HCT116 (cell line): Measurements from ENCODE around the gene MAF. TPM values are rescaled to one million over a fixed set of nuclear protein-coding genes. Genes with fewer than 3 reads are reported as not detected.

Experiments
- ATAC-seq: fragments of 200-7000 bp; cut with Tn5 transposase; 2 replicates; pipeline ENCODE4 v1.9.1; 2020; ENCODE audit warnings: mild to moderate bottlenecking, moderate library complexity
- BruUV-seq: library from RNA; stranded (reverse); fragments of 400-500 nt; replicated peaks from 2 replicates; lab custom pipeline; 2021; lab: Mats Ljungman, UMichigan
- CTCF ChIA-PET: fragments of 300-600 bp; sonication (Branson Sonifier 250); formaldehyde crosslinking; loops from one replicate; lab custom pipeline; 2021; ENCODE audit warnings: antibody characterized with exemption; lab: Charles Lee
- POLR2A ChIA-PET: fragments of 300-600, 350-600 bp; sonication (Branson Sonifier 250); formaldehyde crosslinking; loops from one replicate; lab custom pipeline; 2021; ENCODE audit warnings: antibody characterized with exemption; lab: Charles Lee
- RAD21 ChIA-PET, 2 experiments: fragments of 300-600 bp; sonication (Branson Sonifier 250); formaldehyde crosslinking; loops; one replicate each; lab custom pipeline; 2023; ENCODE audit warnings: low total read pairs in 2 of 2; ENCODE audit not compliant: uncharacterized antibody in 2 of 2, unreplicated experiment in 2 of 2, low non-redundant PET in 1 of 2; lab: Charles Lee
- DNase-seq: peaks from one replicate; pipeline ENCODE4 v3.0.0-alpha.2; 2010; ENCODE audit warnings: low read depth, low spot score
- H2AFZ ChIP-seq: fragments of 200-600 bp; shearing (Covaris generic), sonication (generic); 2 replicates; pipeline ENCODE4 v1.6.1; 2017; ENCODE audit warnings: low read depth, mixed run types, mixed read lengths, antibody characterized with exemption, low read length; ENCODE audit not compliant: poor library complexity, severe bottlenecking
- H3K27ac ChIP-seq: 2 replicates; pipeline ENCODE4 v1.5.1; 2012; ENCODE audit warnings: low read depth, low read length
- H3K27me3 ChIP-seq: fragments of 200-600 bp; sonication (generic); 2 replicates; pipeline ENCODE4 v1.6.1; 2016; ENCODE audit warnings: mixed run types, low read length, mixed read lengths; ENCODE audit not compliant: insufficient read depth
- H3K36me3 ChIP-seq, 2 experiments: fragments of 200-500 bp in 1 of 2; fragments of 200-600 bp in 1 of 2; sonication (Bioruptor generic) in 1 of 2; sonication (generic) in 1 of 2; 2 replicates each; pipeline versions ENCODE4 v1.5.1 to v1.6.1; 2014 to 2016; ENCODE audit warnings: low read length in 2 of 2, inconsistent platforms in 1 of 2, mixed read lengths in 1 of 2, mixed run types in 1 of 2; ENCODE audit not compliant: insufficient read depth in 2 of 2, control insufficient read depth in 1 of 2
- H3K4me1 ChIP-seq, 2 experiments: fragments of 200-600 bp in 1 of 2; sonication (generic) in 1 of 2; 2 replicates each; pipeline versions ENCODE4 v1.5.1 to v1.6.1; 2012 to 2017; ENCODE audit warnings: low read length in 2 of 2, inconsistent platforms in 1 of 2, mild to moderate bottlenecking in 1 of 2, mixed read lengths in 1 of 2, mixed run types in 1 of 2, moderate library complexity in 1 of 2; ENCODE audit not compliant: insufficient read depth in 2 of 2, control insufficient read depth in 1 of 2
- H3K4me2 ChIP-seq: fragments of 200-600 bp; sonication (generic); 2 replicates; pipeline ENCODE4 v1.6.1; 2017; ENCODE audit warnings: mixed run types, low read length, mixed read lengths
- H3K4me3 ChIP-seq, 2 experiments: fragments of 200-600 bp in 1 of 2; sonication (generic) in 1 of 2; replicated peaks in 1 of 2; 2 replicates each; pipeline ENCODE4 v1.5.1; 2011 to 2016; ENCODE audit warnings: low read length in 2 of 2, control low read depth in 1 of 2, low read depth in 1 of 2, mild to moderate bottlenecking in 1 of 2, mixed read lengths in 1 of 2, mixed run types in 1 of 2
- H3K79me2 ChIP-seq: fragments of 200-600 bp; sonication (generic); 2 replicates; pipeline ENCODE4 v1.6.1; 2017; ENCODE audit warnings: mild to moderate bottlenecking, mixed run types, low read length, moderate library complexity, mixed read lengths; ENCODE audit not compliant: insufficient read depth
- H3K9ac ChIP-seq: fragments of 200-600 bp; sonication (generic); 2 replicates; pipeline ENCODE4 v1.6.1; 2016; ENCODE audit warnings: low read length, mixed read lengths
- H3K9me2 ChIP-seq: fragments of 200-600 bp; sonication (generic), shearing (Covaris generic); 2 replicates; pipeline ENCODE4 v1.6.1; 2017; ENCODE audit warnings: mixed run types, mild to moderate bottlenecking, moderate library complexity; ENCODE audit not compliant: insufficient read depth
- H3K9me3 ChIP-seq, 2 experiments: fragments of 200-500 bp in 1 of 2; fragments of 200-600 bp in 1 of 2; sonication (Bioruptor generic) in 1 of 2; sonication (generic) in 1 of 2; 2 replicates each; pipeline ENCODE4 v1.6.1; 2014 to 2017; ENCODE audit warnings: low read length in 2 of 2, mixed read lengths in 2 of 2, inconsistent platforms in 1 of 2, low read depth in 1 of 2, mild to moderate bottlenecking in 1 of 2, mixed run types in 1 of 2, moderate library complexity in 1 of 2; ENCODE audit not compliant: control insufficient read depth in 1 of 2, insufficient read depth in 1 of 2
- H4K20me1 ChIP-seq: fragments of 200-600 bp; sonication (generic), shearing (Covaris generic); 2 replicates; pipeline ENCODE4 v1.6.1; 2017; ENCODE audit warnings: mixed run types, mild to moderate bottlenecking, moderate library complexity; ENCODE audit not compliant: insufficient read depth
- ATF3 ChIP-seq: IDR thresholded peaks from 2 replicates; pipeline ENCODE4 v1.6.1; 2012
- CBX3 ChIP-seq: IDR thresholded peaks from 2 replicates; pipeline ENCODE4 v1.6.1; 2012; ENCODE audit warnings: low read depth
- CEBPB ChIP-seq: IDR thresholded peaks from 2 replicates; pipeline ENCODE4 v1.6.1; 2012; ENCODE audit warnings: low read depth
- EGR1 ChIP-seq: IDR thresholded peaks from 2 replicates; pipeline ENCODE4 v1.6.1; 2012; ENCODE audit warnings: low read depth
- EZH2 ChIP-seq: fragments of 200-600 bp; sonication (generic); IDR thresholded peaks from 2 replicates; pipeline ENCODE4 v1.6.1; 2017; ENCODE audit warnings: antibody characterized with exemption, mixed run types
- JUND ChIP-seq: IDR thresholded peaks from 2 replicates; pipeline ENCODE4 v1.6.1; 2012
- MAX ChIP-seq: IDR thresholded peaks from 2 replicates; pipeline ENCODE4 v1.6.1; 2012
- POLR2AphosphoS5 ChIP-seq: IDR thresholded peaks from 2 replicates; pipeline ENCODE4 v1.6.1; 2011; ENCODE audit warnings: mild to moderate bottlenecking, low read depth, low read length, moderate library complexity
- SP1 ChIP-seq: IDR thresholded peaks from 2 replicates; pipeline ENCODE4 v1.6.1; 2012; ENCODE audit warnings: low read depth
- TCF7L2 ChIP-seq: IDR thresholded peaks from 2 replicates; pipeline ENCODE4 v1.7.0; 2011; ENCODE audit warnings: borderline replicate concordance, inconsistent platforms; ENCODE audit not compliant: insufficient read depth, insufficient read length; ENCODE audit errors: extremely low read depth
- YY1 ChIP-seq: IDR thresholded peaks from 2 replicates; pipeline ENCODE4 v1.6.1; 2011; ENCODE audit warnings: low read length, low read depth, moderate library complexity, mild to moderate bottlenecking; ENCODE audit not compliant: insufficient replicate concordance; ENCODE audit errors: extremely low read depth
- ZBTB33 ChIP-seq: IDR thresholded peaks from 2 replicates; pipeline ENCODE4 v1.6.1; 2011; ENCODE audit warnings: mild to moderate bottlenecking, low read length, moderate library complexity; ENCODE audit not compliant: insufficient replicate concordance; ENCODE audit errors: extremely low read depth
- ZFX ChIP-seq: fragments of 450-650 bp; IDR thresholded peaks from 2 replicates; pipeline ENCODE4 v1.6.1; 2017
- ZNF274 ChIP-seq: fragments of 200-500 bp; sonication (Bioruptor generic); IDR thresholded peaks from 2 replicates; pipeline ENCODE4 v1.6.1; 2014; ENCODE audit warnings: mild to moderate bottlenecking, low read depth, low read length, inconsistent platforms
- intact Hi-C: fragments of 100-400 bp; cut with micrococcal nuclease; formaldehyde crosslinking; loops from 2 replicates; pipeline ENCODE4 v1.10.0; 2022
- total RNA-seq: library from RNA; stranded (reverse); gene quantifications from one replicate; pipeline ENCODE4 v1.2.1, GENCODE V29; 2021; ENCODE audit not compliant: unreplicated experiment
- TF ChIP-seq, protein P1 (sequence below): IDR thresholded peaks from 2 replicates; pipeline ENCODE4 v1.6.1; 2012; ENCODE audit warnings: low read depth

Gene MAF
- total RNA-seq, 1 experiment from 2014 or later, result 0.27 TPM

DNA sequence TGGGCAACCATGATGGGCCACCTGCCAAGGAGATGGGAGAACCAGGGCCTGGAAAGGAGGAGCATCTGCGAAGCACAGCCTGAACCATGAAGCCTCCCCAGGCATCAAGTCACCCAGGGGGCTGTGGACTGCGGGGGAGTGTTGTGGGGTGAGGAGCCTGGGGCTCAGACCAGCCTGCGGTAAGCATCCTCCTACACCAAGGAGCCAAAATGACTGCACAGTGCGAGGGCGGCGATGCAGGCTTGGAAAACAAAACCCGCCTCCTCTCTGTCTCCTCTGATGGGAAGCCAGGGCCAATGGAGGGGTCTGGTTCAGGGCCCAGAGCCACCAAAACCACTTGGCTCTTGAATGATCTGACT lies 18.1 kb upstream of the MAF start:
- no TSS peak for BruUV-seq
- DNase-seq (no peak), ATAC-seq (no peak)
- ChIA-PET POLR2A (no interaction called here), CTCF (no interaction called here), RAD21 (no interaction called here)
- H3K27ac ChIP-seq, result no peak overlapping the region
- H3K9me2 ChIP-seq, result no peaks in the 10 kb centered on the region
- H3K27me3 ChIP-seq, result no peaks in the 10 kb centered on the region
- no peaks in the 10 kb centered on the region for H3K4me1 ChIP-seq
- no peak overlapping the region for H3K4me2 ChIP-seq
- H2AFZ ChIP-seq, result no peak overlapping the region
- H4K20me1 ChIP-seq, result no peaks in the 10 kb centered on the region
- H3K79me2 ChIP-seq, result no peaks in the 10 kb centered on the region
- no peak overlapping the region for H3K4me3 ChIP-seq
- peaks cover 39 to 51% of the 10 kb centered on the region in 2 experiments; a peak in 2 of 4 replicates for H3K9me3 ChIP-seq
- no peak for TF ChIP-seq ZBTB33
- no peak for TF ChIP-seq SP1
- no peak for TF ChIP-seq CBX3
- TF ChIP-seq ZFX, result no peak
- TF ChIP-seq EZH2, result no peak
- no peak for TF ChIP-seq POLR2AphosphoS5
- no peak for TF ChIP-seq ATF3
- no peak for TF ChIP-seq JUND
- no peak for TF ChIP-seq EGR1
- TF ChIP-seq, protein P1, sequence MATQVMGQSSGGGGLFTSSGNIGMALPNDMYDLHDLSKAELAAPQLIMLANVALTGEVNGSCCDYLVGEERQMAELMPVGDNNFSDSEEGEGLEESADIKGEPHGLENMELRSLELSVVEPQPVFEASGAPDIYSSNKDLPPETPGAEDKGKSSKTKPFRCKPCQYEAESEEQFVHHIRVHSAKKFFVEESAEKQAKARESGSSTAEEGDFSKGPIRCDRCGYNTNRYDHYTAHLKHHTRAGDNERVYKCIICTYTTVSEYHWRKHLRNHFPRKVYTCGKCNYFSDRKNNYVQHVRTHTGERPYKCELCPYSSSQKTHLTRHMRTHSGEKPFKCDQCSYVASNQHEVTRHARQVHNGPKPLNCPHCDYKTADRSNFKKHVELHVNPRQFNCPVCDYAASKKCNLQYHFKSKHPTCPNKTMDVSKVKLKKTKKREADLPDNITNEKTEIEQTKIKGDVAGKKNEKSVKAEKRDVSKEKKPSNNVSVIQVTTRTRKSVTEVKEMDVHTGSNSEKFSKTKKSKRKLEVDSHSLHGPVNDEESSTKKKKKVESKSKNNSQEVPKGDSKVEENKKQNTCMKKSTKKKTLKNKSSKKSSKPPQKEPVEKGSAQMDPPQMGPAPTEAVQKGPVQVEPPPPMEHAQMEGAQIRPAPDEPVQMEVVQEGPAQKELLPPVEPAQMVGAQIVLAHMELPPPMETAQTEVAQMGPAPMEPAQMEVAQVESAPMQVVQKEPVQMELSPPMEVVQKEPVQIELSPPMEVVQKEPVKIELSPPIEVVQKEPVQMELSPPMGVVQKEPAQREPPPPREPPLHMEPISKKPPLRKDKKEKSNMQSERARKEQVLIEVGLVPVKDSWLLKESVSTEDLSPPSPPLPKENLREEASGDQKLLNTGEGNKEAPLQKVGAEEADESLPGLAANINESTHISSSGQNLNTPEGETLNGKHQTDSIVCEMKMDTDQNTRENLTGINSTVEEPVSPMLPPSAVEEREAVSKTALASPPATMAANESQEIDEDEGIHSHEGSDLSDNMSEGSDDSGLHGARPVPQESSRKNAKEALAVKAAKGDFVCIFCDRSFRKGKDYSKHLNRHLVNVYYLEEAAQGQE, result no peak
- TF ChIP-seq ZNF274, result no peak
- no peak for TF ChIP-seq CEBPB
- TF ChIP-seq YY1, result no peak
- no peak for TF ChIP-seq TCF7L2
- no peak for TF ChIP-seq MAX
- H3K9ac ChIP-seq, result no peak overlapping the region
- intact Hi-C loops, result no loop called here
- no peaks in the 10 kb centered on the region for H3K36me3 ChIP-seq
